OCI-LY3 (cell line): ENCODE data around the gene DMAC2.
"Not testable (repeated sequence)": the region's sequence is repeated elsewhere in the genome, so short reads cannot be mapped to it uniquely, and the experiment has no call there.

ENCODE experiments used
- H2AFZ ChIP-seq: fragments of 200-600, 300-600 bp; shearing (Covaris generic); 2 replicates; pipeline ENCODE4 v1.6.0; 2014; ENCODE audit warnings: antibody characterized with exemption, low read depth, low read length
- H3K27ac ChIP-seq: fragments of 200-600, 300-600 bp; sonication (generic); 2 replicates; pipeline ENCODE4 v1.5.1; 2014; ENCODE audit warnings: mild to moderate bottlenecking, low read length, moderate library complexity, mixed read lengths
- H3K27me3 ChIP-seq: fragments of 200-600, 300-600 bp; sonication (generic); 2 replicates; pipeline ENCODE4 v1.6.1; 2014; ENCODE audit warnings: low read depth, low read length, mixed read lengths
- H3K36me3 ChIP-seq: fragments of 200-600, 300-600 bp; sonication (generic); replicated peaks from 2 replicates; pipeline ENCODE3; 2014; ENCODE audit warnings: low read depth, low read length, mixed read lengths
- H3K4me1 ChIP-seq: fragments of 300-600, 200-600 bp; sonication (generic); 2 replicates; pipeline ENCODE4 v1.6.1; 2014; ENCODE audit warnings: low read length, mixed read lengths
- H3K4me2 ChIP-seq: fragments of 200-600, 300-600 bp; sonication (generic); 2 replicates; pipeline ENCODE4 v1.6.1; 2014; ENCODE audit warnings: low read length, mixed read lengths
- H3K4me3 ChIP-seq: fragments of 300-600, 200-600 bp; sonication (generic); 2 replicates; pipeline ENCODE4 v1.5.1; 2014; ENCODE audit warnings: antibody characterized with exemption, mild to moderate bottlenecking, low read length, moderate library complexity
- H3K79me2 ChIP-seq: fragments of 300-600, 200-600 bp; shearing (Covaris generic); 2 replicates; pipeline ENCODE4 v1.6.1; 2014; ENCODE audit warnings: mild to moderate bottlenecking, low read length, mixed read lengths
- H3K9ac ChIP-seq: fragments of 300-600, 200-600 bp; shearing (Covaris generic); 2 replicates; pipeline ENCODE4 v1.6.0; 2014; ENCODE audit warnings: mild to moderate bottlenecking, low read length, moderate library complexity
- H3K9me3 ChIP-seq: fragments of 200-600, 300-600 bp; shearing (Covaris generic); 2 replicates; pipeline ENCODE4 v1.6.1; 2014; ENCODE audit warnings: low read length, mixed read lengths; ENCODE audit not compliant: insufficient read depth
- H4K20me1 ChIP-seq: fragments of 200-600, 300-600 bp; sonication (generic); 2 replicates; pipeline ENCODE4 v1.6.1; 2016; ENCODE audit warnings: low read length, mixed read lengths; ENCODE audit not compliant: insufficient read depth
- EZH2phosphoT487 ChIP-seq: fragments of 200-600 bp; shearing (Covaris generic); IDR thresholded peaks from 2 replicates; pipeline ENCODE4 v1.6.1; 2018; ENCODE audit warnings: antibody characterized with exemption, mixed run types, low read depth
- TF ChIP-seq, protein P1 (sequence below): fragments of 200-600, 300-600 bp; sonication (generic); IDR thresholded peaks from 2 replicates; pipeline ENCODE4 v1.5.1; 2014; ENCODE audit warnings: antibody characterized with exemption, low read length, low read depth

Gene DMAC2

DNA sequence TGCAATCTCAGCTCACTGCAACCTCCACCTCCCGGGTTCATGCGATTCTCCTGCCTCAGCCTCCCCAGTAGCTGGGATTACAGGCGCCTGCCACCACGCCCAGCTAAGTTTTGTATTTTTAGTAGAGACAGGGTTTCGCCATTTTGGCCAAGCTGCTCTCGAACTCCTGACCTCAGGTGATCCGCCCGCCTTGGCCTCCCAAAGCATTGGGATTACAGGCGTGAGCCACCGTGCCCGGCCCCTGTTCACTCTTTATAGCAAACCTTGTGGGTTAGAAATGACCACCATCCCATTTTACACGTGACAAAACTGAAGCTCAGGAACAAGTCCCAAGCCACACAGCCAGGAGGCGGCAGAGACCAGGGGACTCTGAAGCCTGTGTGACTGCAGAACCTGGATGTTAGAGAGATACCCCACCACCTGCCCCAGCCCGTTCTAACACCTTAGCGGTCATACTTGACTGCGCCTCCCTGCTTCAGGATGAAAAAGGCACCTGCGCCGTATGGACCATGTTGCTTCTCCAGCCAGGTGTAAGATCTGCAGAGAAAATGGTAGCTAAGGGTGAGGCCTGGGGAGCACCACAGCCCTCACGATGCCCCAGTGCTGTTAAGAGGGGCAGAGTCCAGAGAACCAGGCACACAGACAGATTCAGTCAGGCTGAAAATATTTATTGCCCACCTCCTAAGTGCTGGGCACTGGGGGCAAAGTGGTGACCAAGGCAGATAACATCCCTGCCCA lies 3.6 kb downstream of the DMAC2 start:
- Histone ChIP-seq H3K9ac (no peak overlapping the region), H3K27me3 (no peaks in the 10 kb centered on the region)

DNA sequence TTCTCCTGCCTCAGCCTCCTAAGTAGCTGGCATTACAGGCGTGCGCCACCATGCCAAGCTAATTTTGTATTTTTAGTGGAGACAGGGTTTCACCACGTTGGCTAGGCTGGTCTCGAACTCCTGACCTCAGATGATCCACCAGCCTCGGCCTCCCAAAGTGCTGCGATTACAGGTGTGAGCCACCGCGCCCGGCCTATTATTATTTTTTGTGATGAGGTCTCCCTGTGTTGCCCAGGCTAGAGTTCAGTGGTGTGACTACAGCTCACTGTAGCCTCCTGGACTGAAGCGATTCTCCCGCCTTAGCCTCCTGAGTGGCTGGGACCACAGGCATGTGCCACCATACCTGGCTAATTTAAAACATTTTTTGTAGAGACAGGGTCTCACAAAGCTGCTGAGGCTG lies 4.3 kb downstream of the DMAC2 start:
- H3K9ac ChIP-seq, H3K27ac ChIP-seq, H3K4me2 ChIP-seq, H3K9me3 ChIP-seq, H3K4me3 ChIP-seq, H2AFZ ChIP-seq, H4K20me1 ChIP-seq, H3K27me3 ChIP-seq: not testable (repeated sequence)
- H3K36me3 ChIP-seq = peaks cover 34% of the 10 kb centered on the region
- peaks cover 12% of the 10 kb centered on the region for H3K4me1 ChIP-seq
- peaks cover 20% of the 10 kb centered on the region for H3K79me2 ChIP-seq

More for the DNA sequence above, 3.6 kb downstream of the DMAC2 start:
- Histone ChIP-seq H3K79me2 (peaks cover 20% of the 10 kb centered on the region), H2AFZ (no peak overlapping the region), H3K4me3 (no peak overlapping the region), H3K4me2 (no peak overlapping the region), H3K36me3 (peaks cover 29% of the 10 kb centered on the region), H4K20me1 (no peaks in the 10 kb centered on the region), H3K27ac (no peak overlapping the region), H3K9me3 (no peaks in the 10 kb centered on the region), H3K4me1 (peaks cover 13% of the 10 kb centered on the region)
- TF ChIP-seq EZH2phosphoT487 = no peak
- TF ChIP-seq, protein P1, sequence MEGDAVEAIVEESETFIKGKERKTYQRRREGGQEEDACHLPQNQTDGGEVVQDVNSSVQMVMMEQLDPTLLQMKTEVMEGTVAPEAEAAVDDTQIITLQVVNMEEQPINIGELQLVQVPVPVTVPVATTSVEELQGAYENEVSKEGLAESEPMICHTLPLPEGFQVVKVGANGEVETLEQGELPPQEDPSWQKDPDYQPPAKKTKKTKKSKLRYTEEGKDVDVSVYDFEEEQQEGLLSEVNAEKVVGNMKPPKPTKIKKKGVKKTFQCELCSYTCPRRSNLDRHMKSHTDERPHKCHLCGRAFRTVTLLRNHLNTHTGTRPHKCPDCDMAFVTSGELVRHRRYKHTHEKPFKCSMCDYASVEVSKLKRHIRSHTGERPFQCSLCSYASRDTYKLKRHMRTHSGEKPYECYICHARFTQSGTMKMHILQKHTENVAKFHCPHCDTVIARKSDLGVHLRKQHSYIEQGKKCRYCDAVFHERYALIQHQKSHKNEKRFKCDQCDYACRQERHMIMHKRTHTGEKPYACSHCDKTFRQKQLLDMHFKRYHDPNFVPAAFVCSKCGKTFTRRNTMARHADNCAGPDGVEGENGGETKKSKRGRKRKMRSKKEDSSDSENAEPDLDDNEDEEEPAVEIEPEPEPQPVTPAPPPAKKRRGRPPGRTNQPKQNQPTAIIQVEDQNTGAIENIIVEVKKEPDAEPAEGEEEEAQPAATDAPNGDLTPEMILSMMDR = no peak

DNA sequence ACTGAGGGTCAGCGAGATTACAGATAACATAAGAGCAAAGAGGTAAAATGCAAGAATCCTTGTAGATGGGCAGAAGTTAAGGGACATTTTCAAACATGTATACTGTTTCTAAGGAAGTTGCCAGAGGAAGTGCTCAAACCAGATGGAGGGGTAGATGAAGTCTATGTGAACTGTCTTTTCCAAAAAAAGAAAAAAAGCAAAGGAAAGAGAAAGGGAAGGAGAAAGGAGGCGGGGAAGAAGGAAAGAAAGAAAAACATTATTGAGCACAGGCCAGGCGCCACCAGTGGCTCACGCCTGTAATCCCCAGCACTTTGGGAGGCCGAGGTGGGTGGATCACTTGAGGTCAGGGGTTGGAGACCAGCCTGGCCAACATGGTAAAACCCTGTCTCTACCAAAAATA lies 5.3 kb downstream of the DMAC2 start:
- H3K36me3 ChIP-seq = peaks cover 34% of the 10 kb centered on the region
- TF ChIP-seq, protein P1 = no peak
- TF ChIP-seq EZH2phosphoT487 = no peak

DNA sequence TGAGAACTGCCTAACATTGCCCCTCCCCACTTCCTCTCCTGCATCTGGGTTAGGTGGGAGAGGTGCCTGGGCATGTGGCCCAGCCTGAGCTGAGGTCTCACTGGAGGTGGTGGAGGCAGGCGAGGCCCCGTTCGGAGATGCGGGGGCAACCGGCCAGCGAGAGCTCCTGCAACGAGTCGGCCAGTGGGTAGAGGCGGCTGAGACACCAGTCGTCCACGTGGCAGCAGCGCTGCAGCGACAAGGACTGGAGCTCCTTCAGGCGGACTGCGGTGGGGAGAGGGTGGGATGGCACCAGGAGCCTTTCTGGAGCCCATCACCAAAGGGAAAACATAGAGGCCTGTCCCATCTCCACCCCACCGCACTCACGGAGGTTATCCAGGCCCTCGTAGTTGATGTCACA lies 6.5 kb downstream of the DMAC2 start:
- TF ChIP-seq, protein P1 = no peak
- TF ChIP-seq EZH2phosphoT487 = no peak
- H3K79me2 ChIP-seq = peaks cover 5% of the 10 kb centered on the region
- no peak overlapping the region for H2AFZ ChIP-seq
- no peaks in the 10 kb centered on the region for H4K20me1 ChIP-seq
- no peaks in the 10 kb centered on the region for H3K27me3 ChIP-seq
- no peaks in the 10 kb centered on the region for H3K4me1 ChIP-seq
- no peak overlapping the region for H3K27ac ChIP-seq
- no peak overlapping the region for H3K9ac ChIP-seq
- H3K36me3 ChIP-seq = peaks cover 36% of the 10 kb centered on the region
- no peaks in the 10 kb centered on the region for H3K9me3 ChIP-seq
- no peak overlapping the region for H3K4me2 ChIP-seq
- no peak overlapping the region for H3K4me3 ChIP-seq

More for the DNA sequence above, 5.3 kb downstream of the DMAC2 start:
- no peak overlapping the region for H3K4me2 ChIP-seq
- H3K27me3 ChIP-seq = no peaks in the 10 kb centered on the region
- H3K9ac ChIP-seq = no peak overlapping the region
- H3K27ac ChIP-seq = no peak overlapping the region
- peaks cover 7% of the 10 kb centered on the region for H3K4me1 ChIP-seq
- H2AFZ ChIP-seq = no peak overlapping the region
- no peak overlapping the region for H3K4me3 ChIP-seq
- no peaks in the 10 kb centered on the region for H4K20me1 ChIP-seq
- H3K79me2 ChIP-seq = peaks cover 18% of the 10 kb centered on the region
- no peaks in the 10 kb centered on the region for H3K9me3 ChIP-seq
